ENCODE measurements around the gene CEPT1.

DNA sequence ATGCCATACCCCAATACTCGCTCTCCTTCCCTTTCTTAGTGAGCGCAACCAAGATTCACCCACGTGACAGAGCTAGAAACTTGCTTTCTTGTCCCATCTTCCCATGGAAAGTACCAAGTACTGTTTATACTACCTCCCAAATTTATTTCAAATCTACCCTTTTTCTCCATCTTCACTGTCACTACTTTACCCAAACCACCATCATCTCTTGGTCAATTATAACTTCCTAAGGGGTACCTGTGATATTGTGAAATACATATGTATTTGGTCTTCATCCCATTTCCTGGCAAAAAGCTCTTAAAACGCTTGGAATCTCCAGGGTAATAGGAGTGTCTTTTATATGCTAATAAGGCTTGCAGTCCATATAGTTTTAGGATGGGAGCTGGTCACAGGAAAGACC, 8.3 kb upstream of the CEPT1 start:
- TF ChIP-seq CTCF (IDR thresholded peaks at IDR 0.05) (no peak), POLR2A (IDR thresholded peaks at IDR 0.05) (no peak)

All from testis (tissue), 2 donors.